GM21737 (cell line): ENCODE results near the gene TBL3.
A peak's percentile ranks its signal among the peaks of the same experiment; 100 is the strongest.
"Not testable (repeated sequence)": the region's sequence is repeated elsewhere in the genome, so short reads cannot be mapped to it uniquely, and the experiment has no call there.

Source experiments
- ATAC-seq: cut with Tn5 transposase; IDR thresholded peaks from one replicate; pipeline ENCODE4 v1.9.1; 2021; ENCODE audit warnings: mild to moderate bottlenecking, moderate library complexity; ENCODE audit not compliant: unreplicated experiment

Gene TBL3

GRCh38 chr16:1942810-1943726 is 28.8 kb upstream of the TBL3 start, which contains the start of gene MSRB1:
Gene MSRB1 (minus strand): TSS chr16:1943199. CDS start chr16:1943156, 43 bp downstream.
- ATAC-seq: peak; percentile 84

- no peak for ATAC-seq
Measured at GRCh38 chr16:1944612-1945199, 27.1 kb upstream of the TBL3 start.

GRCh38 chr16:1945559-1946391 is 26.1 kb upstream of the TBL3 start:
- ATAC-seq: no peak

- ATAC-seq: no peak
Measured at GRCh38 chr16:1946495-1947368, 25.1 kb upstream of the TBL3 start.

- ATAC-seq: no peak
Measured at GRCh38 chr16:1947369-1947670, 24.5 kb upstream of the TBL3 start.

- ATAC-seq: no peak
Measured at GRCh38 chr16:1949507-1949906, 22.3 kb upstream of the TBL3 start.

GRCh38 chr16:1950047-1950446 is 21.8 kb upstream of the TBL3 start:
- ATAC-seq: no peak

GRCh38 chr16:1950559-1950958 is 21.3 kb upstream of the TBL3 start:
- ATAC-seq: no peak

- ATAC-seq: no peak
Measured at GRCh38 chr16:1953734-1954133, 18.1 kb upstream of the TBL3 start.

- ATAC-seq: not testable (repeated sequence)
Measured at GRCh38 chr16:1957434-1958142, 14.3 kb upstream of the TBL3 start.

GRCh38 chr16:1958143-1958491 is 13.7 kb upstream of the TBL3 start:
- not testable (repeated sequence) for ATAC-seq

- ATAC-seq: peak; percentile 2
Measured at GRCh38 chr16:1958715-1959268, 13.1 kb upstream of the TBL3 start.

- ATAC-seq: peak; percentile 74
Measured at GRCh38 chr16:1959269-1960039, 12.4 kb upstream of the TBL3 start, which contains the start of gene NDUFB10. Gene NDUFB10 (plus strand): TSS chr16:1959538. CDS start chr16:1959625, 87 bp downstream.

- ATAC-seq: no peak
Measured at GRCh38 chr16:1960665-1961630, 10.9 kb upstream of the TBL3 start.

GRCh38 chr16:1961651-1962067 is 10.2 kb upstream of the TBL3 start:
- ATAC-seq: no peak

- not testable (repeated sequence) for ATAC-seq
Measured at GRCh38 chr16:1962161-1963153, 9.4 kb upstream of the TBL3 start.
